Neural cell (in vitro differentiated cells): ENCODE results near the gene TPCN1.

Experiments
- CTCF ChIP-seq: fragments of 450-650 bp; IDR thresholded peaks from 2 replicates; pipeline ENCODE4 v1.5.1; 2014; ENCODE audit warnings: antibody characterized with exemption, mild to moderate bottlenecking, moderate library complexity; ENCODE audit not compliant: poor library complexity, severe bottlenecking
- EZH2 ChIP-seq: fragments of 200-600, 300-800 bp; shearing (Covaris generic), sonication (generic); IDR thresholded peaks from 2 replicates; pipeline ENCODE4 v1.6.1; 2014; ENCODE audit warnings: antibody characterized with exemption, low read length, borderline replicate concordance, mild to moderate bottlenecking; ENCODE audit not compliant: insufficient read depth, poor library complexity, severe bottlenecking
- POLR2AphosphoS5 ChIP-seq: IDR thresholded peaks from 2 replicates; pipeline ENCODE4 v1.6.1; 2012
- SMC3 ChIP-seq: fragments of 450-650 bp; conservative IDR thresholded peaks from 2 replicates; pipeline ENCODE4 v1.6.1; 2014; ENCODE audit warnings: antibody characterized with exemption, mild to moderate bottlenecking, moderate library complexity; ENCODE audit not compliant: poor library complexity

GRCh38 chr12:113295886-113296556 lies 74.8 kb downstream of the TPCN1 start:
- TF ChIP-seq CTCF = no peak
- no peak for TF ChIP-seq EZH2
- no peak for TF ChIP-seq POLR2AphosphoS5
- no peak for TF ChIP-seq SMC3
